Cardiac muscle cell (in vitro differentiated cells and primary cell): Measurements from ENCODE around the gene CYSLTR2. TPM values are rescaled to one million over a fixed set of nuclear protein-coding genes. Genes with fewer than 3 reads are reported as not detected.

Experiments used
- DNase-seq, 2 donors: peaks; one replicate each; pipeline versions ENCODE4 v3.0.0 to v3.0.0-alpha.2; 2010 to 2017; ENCODE audit warnings: low read depth in 1 of 2, low spot score in 1 of 2
- H3K27ac ChIP-seq: fragments of 200-600 bp; sonication (generic); 2 replicates; pipeline ENCODE4 v1.5.1; 2016
- H3K27me3 ChIP-seq: fragments of 200-600 bp; sonication (generic); 2 replicates; pipeline ENCODE4 v1.6.0; 2016; ENCODE audit warnings: control low read depth
- H3K36me3 ChIP-seq: fragments of 200-600 bp; sonication (generic); 2 replicates; pipeline ENCODE4 v1.5.1; 2016; ENCODE audit warnings: control low read depth
- H3K4me1 ChIP-seq: fragments of 200-600 bp; sonication (generic); 2 replicates; pipeline ENCODE4 v1.8.1; 2017; ENCODE audit warnings: low read depth, mild to moderate bottlenecking, mixed run types
- H3K4me3 ChIP-seq: fragments of 200-600 bp; sonication (generic); 2 replicates; pipeline ENCODE4 v1.5.1; 2016; ENCODE audit warnings: mild to moderate bottlenecking
- H3K9me3 ChIP-seq: fragments of 200-600 bp; sonication (generic); 2 replicates; pipeline ENCODE4 v1.5.1; 2017; ENCODE audit warnings: low read depth, mild to moderate bottlenecking, control low read depth
- CTCF ChIP-seq: IDR thresholded peaks from 2 replicates; pipeline ENCODE4 v1.5.1; 2012; ENCODE audit warnings: low read depth, mild to moderate bottlenecking, low read length
- polyA plus RNA-seq: library from polyadenylated mRNA; unstranded; fragments of >200 nt; fragmentation: Nextera tagmentation; extraction: Ambion mirVana; gene quantifications from 2 replicates; pipeline ENCODE4 v1.2.1, GENCODE V29; 2016
- total RNA-seq: library from RNA; depleted of rRNA; stranded (reverse); fragments of >200 nt; gene quantifications from 2 replicates; pipeline ENCODE4 v1.2.3, GENCODE V29; 2016

Gene CYSLTR2
- total and polyA plus RNA-seq, 2 experiments from 2014 or later: 0.30 to 0.48 TPM

- DNase-seq: no peak
- Histone ChIP-seq H3K4me3 (no peak overlapping the region), H3K27ac (no peak overlapping the region), H3K36me3 (no peaks in the 10 kb centered on the region), H3K9me3 (no peaks in the 10 kb centered on the region), H3K27me3 (no peaks in the 10 kb centered on the region), H3K4me1 (peaks cover 10% of the 10 kb centered on the region)
- TF ChIP-seq CTCF: no peak
These were observed 23.4 kb upstream of the CYSLTR2 start for GRCh38 chr13:48630291-48630690.

- no peaks in the 10 kb centered on the region for H3K27me3 ChIP-seq
- H3K36me3 ChIP-seq: no peaks in the 10 kb centered on the region
- H3K9me3 ChIP-seq: no peaks in the 10 kb centered on the region
- H3K4me1 ChIP-seq: peaks cover 10% of the 10 kb centered on the region
- no peak overlapping the region for H3K27ac ChIP-seq
- TF ChIP-seq CTCF: no peak
- H3K4me3 ChIP-seq: no peak overlapping the region
- no peak for DNase-seq
These were observed 23.0 kb upstream of the CYSLTR2 start for GRCh38 chr13:48630773-48631172.

- Histone ChIP-seq H3K9me3 (no peaks in the 10 kb centered on the region), H3K27ac (no peak overlapping the region), H3K4me1 (peaks cover 5% of the 10 kb centered on the region), H3K36me3 (no peaks in the 10 kb centered on the region), H3K4me3 (no peak overlapping the region), H3K27me3 (no peaks in the 10 kb centered on the region)
- peak in 1 of 2 donors; percentile 58 for DNase-seq
- TF ChIP-seq CTCF: no peak
These were observed 22.3 kb upstream of the CYSLTR2 start for GRCh38 chr13:48631441-48631840.

GRCh38 chr13:48633700-48634099, 20.0 kb upstream of the CYSLTR2 start:
- Histone ChIP-seq H3K36me3 (no peaks in the 10 kb centered on the region), H3K27ac (no peak overlapping the region), H3K27me3 (no peaks in the 10 kb centered on the region), H3K9me3 (no peaks in the 10 kb centered on the region), H3K4me1 (no peaks in the 10 kb centered on the region), H3K4me3 (no peak overlapping the region)
- no peak for TF ChIP-seq CTCF
- no peak for DNase-seq

GRCh38 chr13:48634636-48635035, 19.1 kb upstream of the CYSLTR2 start:
- Histone ChIP-seq H3K27me3 (no peaks in the 10 kb centered on the region), H3K9me3 (no peaks in the 10 kb centered on the region), H3K4me3 (no peak overlapping the region), H3K36me3 (no peaks in the 10 kb centered on the region), H3K4me1 (no peaks in the 10 kb centered on the region), H3K27ac (no peak overlapping the region)
- TF ChIP-seq CTCF: no peak
- DNase-seq: no peak

- Histone ChIP-seq H3K27me3 (no peaks in the 10 kb centered on the region), H3K4me1 (no peaks in the 10 kb centered on the region), H3K36me3 (no peaks in the 10 kb centered on the region), H3K9me3 (no peaks in the 10 kb centered on the region), H3K27ac (no peak overlapping the region), H3K4me3 (no peak overlapping the region)
- no peak for DNase-seq
- no peak for TF ChIP-seq CTCF
These were observed 18.3 kb upstream of the CYSLTR2 start for GRCh38 chr13:48635478-48635877.
